WTC11 (cell line): ENCODE data around the gene RAB22A. TPM values are rescaled to one million over a fixed set of nuclear protein-coding genes. Genes with fewer than 3 reads are reported as not detected.

Source experiments
- ATAC-seq: fragments of 200-7000 bp; cut with Tn5 transposase; 2 replicates; pipeline ENCODE4 v1.10.0; 2021; ENCODE audit warnings: mild to moderate bottlenecking, moderate library complexity
- CTCF ChIA-PET: fragments of 300-600 bp; sonication (Branson Sonifier 250); formaldehyde crosslinking; loops from one replicate; lab custom pipeline; 2021; ENCODE audit warnings: antibody characterized with exemption; lab: Charles Lee
- POLR2A ChIA-PET: fragments of 350-600 bp; sonication (Branson Sonifier 250); formaldehyde crosslinking; loops from one replicate; lab custom pipeline; 2021; ENCODE audit warnings: antibody characterized with exemption; lab: Charles Lee
- DNase-seq: peaks from one replicate; pipeline ENCODE4 v3.0.0; 2021; ENCODE audit warnings: low spot score
- H3K27ac Mint-ChIP-seq: 2 replicates; pipeline ENCODE4 v1.8.0; 2021; ENCODE audit warnings: mixed read lengths
- H3K27me3 Mint-ChIP-seq: 2 replicates; pipeline ENCODE4 v1.8.0; 2021; ENCODE audit warnings: low read depth, mild to moderate bottlenecking, moderate library complexity, mixed read lengths
- H3K36me3 Mint-ChIP-seq: 2 replicates; pipeline ENCODE4 v1.8.0; 2021; ENCODE audit warnings: mixed read lengths
- H3K4me1 Mint-ChIP-seq: 2 replicates; pipeline ENCODE4 v1.8.0; 2022; ENCODE audit warnings: mixed read lengths
- H3K4me3 Mint-ChIP-seq: 2 replicates; pipeline ENCODE4 v1.8.0; 2021; ENCODE audit warnings: mild to moderate bottlenecking, moderate library complexity, mixed read lengths
- H3K9me3 Mint-ChIP-seq: 2 replicates; pipeline ENCODE4 v1.8.0; 2021; ENCODE audit warnings: mixed read lengths
- AR ChIP-seq: fragments of 250-450 bp; sonication (Bioruptor Pico); IDR thresholded peaks from 2 replicates; pipeline ENCODE4 v1.9.0; 2021; ENCODE audit warnings: mild to moderate bottlenecking
- CREB1 ChIP-seq: sonication (generic); formaldehyde crosslinking; IDR thresholded peaks from 2 replicates; pipeline ENCODE4 v1.8.0; 2023; ENCODE audit warnings: mild to moderate bottlenecking, missing genetic modification reagents
- E2F5 ChIP-seq: sonication (generic); formaldehyde crosslinking; IDR thresholded peaks from 2 replicates; pipeline ENCODE4 v1.8.1; 2022; ENCODE audit warnings: mild to moderate bottlenecking, moderate library complexity, missing genetic modification reagents
- ELF4 ChIP-seq: sonication (generic); formaldehyde crosslinking; IDR thresholded peaks from 2 replicates; pipeline ENCODE4 v1.8.1; 2022; ENCODE audit warnings: low read depth, mild to moderate bottlenecking, moderate library complexity, missing genetic modification reagents
- FOXK1 ChIP-seq: sonication (generic); formaldehyde crosslinking; IDR thresholded peaks from 2 replicates; pipeline ENCODE4 v1.8.0; 2022; ENCODE audit warnings: mild to moderate bottlenecking, moderate library complexity, missing genetic modification reagents
- GRHL2 ChIP-seq: fragments of 250-450 bp; sonication (Bioruptor Pico); IDR thresholded peaks from 2 replicates; pipeline ENCODE4 v1.8.0; 2022; ENCODE audit warnings: mild to moderate bottlenecking, moderate library complexity; ENCODE audit not compliant: insufficient replicate concordance, severe bottlenecking
- JAZF1 ChIP-seq: fragments of 250-450 bp; sonication (Bioruptor Pico); IDR thresholded peaks from 2 replicates; pipeline ENCODE4 v1.9.0; 2021; ENCODE audit warnings: moderate library complexity, mild to moderate bottlenecking, inconsistent platforms
- MYBL2 ChIP-seq: sonication (generic); formaldehyde crosslinking; IDR thresholded peaks from 2 replicates; pipeline ENCODE4 v1.8.1; 2023; ENCODE audit warnings: mild to moderate bottlenecking, moderate library complexity, missing genetic modification reagents
- OVOL2 ChIP-seq: fragments of 250-450 bp; sonication (Bioruptor Pico); IDR thresholded peaks from 2 replicates; pipeline ENCODE4 v1.9.0; 2021; ENCODE audit warnings: mild to moderate bottlenecking, borderline replicate concordance
- PRRX2 ChIP-seq: fragments of 250-450 bp; sonication (Bioruptor Pico); IDR thresholded peaks from 2 replicates; pipeline ENCODE4 v1.8.0; 2021; ENCODE audit warnings: mild to moderate bottlenecking
- SOX15 ChIP-seq: fragments of 250-450 bp; sonication (Bioruptor Pico); IDR thresholded peaks from 2 replicates; pipeline ENCODE4 v1.9.0; 2021; ENCODE audit warnings: mild to moderate bottlenecking
- SP1 ChIP-seq: sonication (generic); formaldehyde crosslinking; conservative IDR thresholded peaks from 2 replicates; pipeline ENCODE4 v1.8.1; 2022; ENCODE audit warnings: missing genetic modification reagents
- TEAD4 ChIP-seq: sonication (generic); formaldehyde crosslinking; IDR thresholded peaks from 2 replicates; pipeline ENCODE4 v1.8.0; 2022; ENCODE audit warnings: mild to moderate bottlenecking, missing genetic modification reagents
- USF2 ChIP-seq: sonication (generic); formaldehyde crosslinking; IDR thresholded peaks from 2 replicates; pipeline ENCODE4 v1.8.1; 2023; ENCODE audit warnings: mild to moderate bottlenecking, missing genetic modification reagents, moderate library complexity
- ZBTB21 ChIP-seq: sonication (generic); formaldehyde crosslinking; IDR thresholded peaks from 2 replicates; pipeline ENCODE4 v1.8.1; 2023; ENCODE audit warnings: mild to moderate bottlenecking, missing genetic modification reagents, borderline replicate concordance
- ZNF219 ChIP-seq: sonication (generic); formaldehyde crosslinking; IDR thresholded peaks from 2 replicates; pipeline ENCODE4 v1.8.0; 2023; ENCODE audit warnings: missing genetic modification reagents, mild to moderate bottlenecking, borderline replicate concordance
- ZNF281 ChIP-seq: sonication (generic); formaldehyde crosslinking; IDR thresholded peaks from 2 replicates; pipeline ENCODE4 v1.8.0; 2023; ENCODE audit warnings: mild to moderate bottlenecking, missing genetic modification reagents
- ZNF425 ChIP-seq: fragments of 250-450 bp; sonication (Bioruptor Pico); conservative IDR thresholded peaks from 2 replicates; pipeline ENCODE4 v1.9.0; 2021; ENCODE audit warnings: mild to moderate bottlenecking
- ZSCAN18 ChIP-seq: fragments of 250-450 bp; sonication (Bioruptor Pico); IDR thresholded peaks from 2 replicates; pipeline ENCODE4 v2.1.2; 2022; ENCODE audit warnings: mild to moderate bottlenecking, moderate library complexity
- total RNA-seq: library from RNA; stranded (reverse); gene quantifications from 3 replicates; pipeline ENCODE4 v1.2.3, GENCODE V29; 2021

The RAB22A gene
- total RNA-seq, 1 experiment from 2014 or later, result 6.0 TPM

- no peak for TF ChIP-seq ELF4 (CRISPR knock-in tag)
- no peak for TF ChIP-seq GRHL2 (CRISPR knock-in tag)
- TF ChIP-seq ZSCAN18 (CRISPR knock-in tag), result no peak
- no peak for TF ChIP-seq MYBL2 (CRISPR knock-in tag)
- TF ChIP-seq USF2, result no peak
- no peak for TF ChIP-seq FOXK1 (CRISPR knock-in tag)
- no peak for TF ChIP-seq PRRX2
- no peak for TF ChIP-seq CREB1 (CRISPR knock-in tag)
- TF ChIP-seq ZNF219 (CRISPR knock-in tag), result no peak
- no peak for TF ChIP-seq OVOL2 (CRISPR knock-in tag)
- TF ChIP-seq SP1 (CRISPR knock-in tag), result no peak
- TF ChIP-seq JAZF1, result no peak
- no peak for TF ChIP-seq ZNF281 (CRISPR knock-in tag)
- no peak for TF ChIP-seq AR (CRISPR knock-in tag)
- no peak for TF ChIP-seq E2F5 (CRISPR knock-in tag)
- no peak for TF ChIP-seq TEAD4
- TF ChIP-seq ZNF425, result no peak
- TF ChIP-seq ZBTB21 (CRISPR knock-in tag), result no peak
- no peak for TF ChIP-seq SOX15
- peaks cover 13% of the 10 kb centered on the region; the same call in 1 of the 2 replicates for H3K4me1 Mint-ChIP-seq
- H3K27me3 Mint-ChIP-seq, result no peaks in the 10 kb centered on the region; the same call in 1 of the 2 replicates
- peak overlapping the region; percentile 37; the same call in 1 of the 2 replicates for H3K27ac Mint-ChIP-seq
- peaks cover 20% of the 10 kb centered on the region for H3K9me3 Mint-ChIP-seq
- H3K36me3 Mint-ChIP-seq, result peaks cover 14% of the 10 kb centered on the region
- H3K4me3 Mint-ChIP-seq, result no peak overlapping the region
- POLR2A ChIA-PET, result no interaction called here
- ATAC-seq, result no peak
- CTCF ChIA-PET, result interaction anchor here (0.9 kb wide), 2 partner anchors 39 to 82 kb away, joined by 3 to 7 read pairs; no protein-coding TSS in a partner anchor
- no peak for DNase-seq
Observed at GRCh38 chr20:58277578-58278472, 31.7 kb upstream of the RAB22A start.
